GM21447 (cell line): ENCODE data around the gene RAB20.
"Not testable (repeated sequence)": the region's sequence is repeated elsewhere in the genome, so short reads cannot be mapped to it uniquely, and the experiment has no call there.

Experiments used
- ATAC-seq: cut with Tn5 transposase; IDR thresholded peaks from one replicate; pipeline ENCODE4 v1.9.1; 2021; ENCODE audit not compliant: unreplicated experiment

Gene RAB20

GRCh38 chr13:110555601-110556223 lies 5.8 kb downstream of the RAB20 start:
- ATAC-seq, result peak; percentile 49

- no peak for ATAC-seq
These were observed 6.6 kb downstream of the RAB20 start for GRCh38 chr13:110554946-110555345.

- ATAC-seq, result no peak
These were observed 7.2 kb downstream of the RAB20 start for GRCh38 chr13:110554227-110554836.

GRCh38 chr13:110553417-110553816 lies 8.1 kb downstream of the RAB20 start:
- ATAC-seq, result no peak

GRCh38 chr13:110552767-110553166 lies 8.8 kb downstream of the RAB20 start:
- ATAC-seq, result no peak

- ATAC-seq, result no peak
These were observed 10.2 kb downstream of the RAB20 start for GRCh38 chr13:110551284-110551683.

GRCh38 chr13:110549795-110550160 lies 11.7 kb downstream of the RAB20 start:
- no peak for ATAC-seq

- no peak for ATAC-seq
These were observed 12.4 kb downstream of the RAB20 start for GRCh38 chr13:110548891-110549794.

- ATAC-seq, result no peak
These were observed 14.6 kb downstream of the RAB20 start for GRCh38 chr13:110546926-110547325.

- no peak for ATAC-seq
These were observed 15.1 kb downstream of the RAB20 start for GRCh38 chr13:110546378-110546777.

GRCh38 chr13:110542169-110542796 lies 19.2 kb downstream of the RAB20 start:
- no peak for ATAC-seq

- ATAC-seq, result no peak
These were observed 20.0 kb downstream of the RAB20 start for GRCh38 chr13:110541526-110541920.

GRCh38 chr13:110540871-110541525 lies 20.5 kb downstream of the RAB20 start:
- ATAC-seq, result no peak

GRCh38 chr13:110539894-110540293 lies 21.6 kb downstream of the RAB20 start:
- ATAC-seq, result no peak

GRCh38 chr13:110538632-110539031 lies 22.9 kb downstream of the RAB20 start:
- peak; percentile 76 for ATAC-seq

- ATAC-seq, result no peak
These were observed 25.4 kb downstream of the RAB20 start for GRCh38 chr13:110536006-110536693.

- ATAC-seq, result no peak
These were observed 26.0 kb downstream of the RAB20 start for GRCh38 chr13:110535526-110535925.

- ATAC-seq, result no peak
These were observed 27.5 kb downstream of the RAB20 start for GRCh38 chr13:110533771-110534670.

- not testable (repeated sequence) for ATAC-seq
These were observed 29.3 kb downstream of the RAB20 start for GRCh38 chr13:110532258-110532657.
